Esophagus squamous epithelium (tissue), 4 donors: ENCODE results near the gene CHN2.

Experiments
- CTCF ChIP-seq, 6 experiments: fragments of 450-650 bp in 4 of 6; fragments of 200-600 bp in 2 of 6; sonication (generic) in 2 of 6; IDR thresholded peaks; one replicate each; pipeline ENCODE4 v1.5.1; 2016 to 2019; ENCODE audit warnings: antibody characterized with exemption in 6 of 6, mild to moderate bottlenecking in 4 of 6, moderate library complexity in 4 of 6
- POLR2A ChIP-seq, 4 donors: fragments of 450-650 bp; IDR thresholded peaks; one replicate each; pipeline ENCODE4 v1.6.1; 2017; ENCODE audit warnings: antibody characterized with exemption in 4 of 4, mild to moderate bottlenecking in 4 of 4, moderate library complexity in 3 of 4

- TF ChIP-seq CTCF (IDR thresholded peaks at IDR 0.05) (no peak), POLR2A (IDR thresholded peaks at IDR 0.05) (no peak)
These were observed 2.5 kb downstream of the CHN2 start for GRCh38 chr7:29196971-29197595.
